Stimulated activated CD4-positive, alpha-beta T cell treated with anti-CD3 and anti-CD28 coated beads, Interleukin-1b, Interleukin-23, amount 100 ng/mL, for 48 hours (primary cell): Measurements from ENCODE around the gene APCDD1.
A peak's percentile ranks its signal among the peaks of the same experiment; 100 is the strongest.
"Not testable (repeated sequence)": the region's sequence is repeated elsewhere in the genome, so short reads cannot be mapped to it uniquely, and the experiment has no call there.

Experiments
- DNase-seq: peaks from one replicate; pipeline ENCODE4 v3.0.0-alpha.2; 2020

The APCDD1 gene

DNA sequence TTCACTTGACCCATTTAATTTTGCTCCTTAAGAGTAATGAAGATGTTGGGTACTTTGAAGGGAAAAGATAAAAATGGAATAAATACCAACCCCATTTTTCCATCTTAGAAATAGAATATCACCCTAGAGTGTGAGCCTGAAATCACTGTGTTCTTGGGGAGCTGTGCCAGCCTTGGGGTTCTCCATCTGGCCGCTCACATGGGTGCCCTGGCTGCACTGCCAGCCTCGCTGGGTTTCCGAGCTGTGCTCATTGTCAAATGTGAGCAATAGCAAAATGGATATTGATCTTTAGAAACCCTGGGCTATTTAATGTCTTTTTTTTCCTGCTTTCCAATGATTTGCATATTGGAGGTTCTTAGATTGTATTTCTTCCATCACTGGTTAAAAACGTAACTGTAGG is 9.3 kb downstream of the APCDD1 start:
- no peak for DNase-seq

DNA sequence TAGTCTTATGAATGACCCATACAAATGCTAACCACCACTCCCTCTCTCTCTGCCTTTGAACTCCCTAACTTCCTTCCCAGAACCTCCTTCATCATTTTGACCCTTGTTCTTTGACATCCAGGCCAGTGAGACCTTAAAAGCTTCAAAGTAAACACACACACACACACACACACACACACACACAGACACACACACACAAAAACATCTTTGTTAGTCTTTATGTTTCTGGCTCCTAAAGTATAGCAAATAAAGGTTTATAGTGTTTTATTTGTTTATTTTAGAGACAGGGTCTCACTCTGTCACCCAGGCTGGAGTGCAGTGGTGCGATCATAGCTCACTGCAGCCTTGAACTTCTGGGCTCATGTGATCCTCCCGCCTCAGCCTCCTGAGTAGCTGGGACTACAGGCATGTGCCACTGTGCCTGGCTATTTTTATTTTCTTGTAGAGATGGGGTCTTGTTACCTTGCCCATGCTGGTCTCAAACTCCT is 9.8 kb downstream of the APCDD1 start:
- DNase-seq, result not testable (repeated sequence)

DNA sequence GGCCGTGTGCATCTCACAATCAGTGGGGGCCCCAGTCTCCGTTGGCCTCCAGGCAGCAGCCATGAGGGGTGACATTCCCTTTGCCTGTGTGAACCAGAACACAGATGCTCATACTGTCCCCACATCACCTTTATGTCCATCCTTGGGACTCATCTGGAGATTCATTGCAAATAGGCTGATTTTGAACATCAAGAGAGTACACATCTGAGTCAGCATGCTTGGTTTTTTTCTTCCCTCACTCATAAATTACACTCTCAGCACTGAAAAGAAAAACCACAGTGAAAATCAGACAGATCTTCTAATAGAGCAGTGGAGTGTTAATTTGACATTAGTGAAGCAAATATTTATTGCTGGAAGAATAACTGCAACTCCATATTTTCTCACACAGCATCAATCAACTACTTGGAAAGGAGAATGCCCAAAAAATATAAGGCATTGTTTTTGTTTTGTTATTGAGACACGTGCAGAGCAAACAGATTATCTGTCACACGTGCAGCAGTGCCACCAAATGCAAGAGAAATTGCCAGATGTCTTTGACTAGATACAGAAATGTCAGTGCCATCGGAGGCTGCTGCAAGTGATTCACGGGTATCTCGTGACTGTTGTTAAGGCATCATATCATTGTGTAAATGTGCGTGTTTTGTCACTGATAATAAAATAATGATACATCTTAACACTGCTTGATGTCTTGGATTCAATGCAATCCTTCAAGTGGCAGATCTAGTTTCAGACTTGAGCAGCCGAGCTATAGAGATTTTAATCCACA is 10.9 kb downstream of the APCDD1 start:
- DNase-seq, result no peak

DNA sequence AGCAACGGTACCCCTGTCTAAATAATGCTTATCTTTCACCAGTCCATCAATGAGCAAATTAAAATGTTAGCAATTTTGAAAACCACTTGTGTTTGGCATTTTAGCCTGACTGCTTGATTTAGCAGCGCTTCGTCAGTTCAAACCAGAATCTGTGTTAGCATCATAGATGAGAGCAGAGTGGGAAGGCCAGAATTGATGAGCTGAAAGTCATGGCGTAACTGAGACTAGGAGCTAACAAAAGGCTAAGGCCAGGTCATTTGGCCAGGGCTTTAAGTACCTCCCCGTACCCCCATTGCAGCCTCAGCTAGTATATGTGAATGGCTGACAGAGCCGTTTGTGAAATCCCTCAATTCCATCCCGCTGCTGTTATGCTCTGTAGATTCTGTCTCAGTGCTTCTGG is 16.0 kb downstream of the APCDD1 start:
- no peak for DNase-seq

DNA sequence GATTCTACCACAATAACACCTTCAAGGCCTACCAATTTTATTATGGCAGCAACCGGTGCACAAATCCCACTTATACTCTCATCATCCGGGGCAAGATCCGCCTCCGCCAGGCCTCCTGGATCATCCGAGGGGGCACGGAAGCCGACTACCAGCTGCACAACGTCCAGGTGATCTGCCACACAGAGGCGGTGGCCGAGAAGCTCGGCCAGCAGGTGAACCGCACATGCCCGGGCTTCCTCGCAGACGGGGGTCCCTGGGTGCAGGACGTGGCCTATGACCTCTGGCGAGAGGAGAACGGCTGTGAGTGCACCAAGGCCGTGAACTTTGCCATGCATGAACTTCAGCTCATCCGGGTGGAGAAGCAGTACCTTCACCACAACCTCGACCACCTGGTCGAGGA is 17.1 kb downstream of the APCDD1 start:
- no peak for DNase-seq

DNA sequence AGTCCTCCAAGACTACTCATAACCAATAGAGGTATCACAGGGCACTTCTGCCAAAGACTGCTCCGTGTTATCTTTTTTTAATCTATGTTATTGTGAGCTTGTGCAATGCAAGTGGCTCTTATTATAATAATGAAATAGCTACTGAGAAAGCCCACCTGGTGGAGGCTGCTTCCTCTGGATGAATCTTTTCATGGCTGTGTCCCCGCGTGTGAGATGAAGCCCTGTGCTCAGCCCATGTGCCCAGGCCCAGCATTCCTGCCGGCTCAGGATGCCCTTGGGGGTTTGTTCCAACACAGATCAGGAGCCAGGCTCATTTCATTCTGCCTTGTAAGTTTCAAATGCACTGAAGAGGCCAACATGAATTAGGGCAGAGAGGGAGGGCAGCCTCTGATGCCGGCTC is 18.7 kb downstream of the APCDD1 start:
- no peak for DNase-seq

DNA sequence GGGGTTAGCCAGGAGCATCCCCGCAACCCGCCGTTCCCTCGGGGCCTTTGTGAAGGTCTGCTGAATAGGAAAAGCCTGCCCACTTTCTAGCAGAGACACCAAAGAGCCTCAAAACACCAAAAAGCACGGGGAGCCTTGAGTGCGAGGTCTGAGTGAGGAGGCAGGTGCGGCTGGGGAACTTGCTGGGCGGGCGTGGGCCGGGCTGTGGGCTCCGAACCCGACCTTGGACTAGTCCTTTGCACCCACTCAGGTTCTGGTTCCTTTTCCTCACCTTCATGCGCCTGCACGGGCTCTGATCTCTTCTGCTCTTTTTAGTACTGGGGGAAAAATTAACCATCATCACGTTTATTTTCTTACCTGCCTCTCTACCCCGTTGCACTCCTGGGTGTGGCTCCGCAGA is 19.9 kb downstream of the APCDD1 start:
- DNase-seq, result no peak

DNA sequence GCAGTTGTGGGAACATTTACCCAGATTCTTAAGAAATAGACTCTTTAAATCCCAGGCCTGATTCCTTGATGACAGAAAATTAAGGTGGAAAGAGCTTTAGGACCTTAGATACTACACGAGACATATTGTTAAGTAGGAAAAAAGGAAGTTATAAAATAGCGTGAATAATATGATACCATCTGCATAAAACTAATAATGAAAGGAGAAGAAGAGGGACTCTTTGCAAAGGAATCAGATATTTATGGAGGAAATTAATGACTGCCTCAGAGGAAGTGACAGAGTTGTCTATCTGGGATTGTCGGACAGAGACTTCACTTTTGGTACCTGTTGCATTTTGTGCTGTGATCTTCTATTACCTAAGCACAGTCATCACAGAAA is 20.8 kb downstream of the APCDD1 start:
- no peak for DNase-seq

DNA sequence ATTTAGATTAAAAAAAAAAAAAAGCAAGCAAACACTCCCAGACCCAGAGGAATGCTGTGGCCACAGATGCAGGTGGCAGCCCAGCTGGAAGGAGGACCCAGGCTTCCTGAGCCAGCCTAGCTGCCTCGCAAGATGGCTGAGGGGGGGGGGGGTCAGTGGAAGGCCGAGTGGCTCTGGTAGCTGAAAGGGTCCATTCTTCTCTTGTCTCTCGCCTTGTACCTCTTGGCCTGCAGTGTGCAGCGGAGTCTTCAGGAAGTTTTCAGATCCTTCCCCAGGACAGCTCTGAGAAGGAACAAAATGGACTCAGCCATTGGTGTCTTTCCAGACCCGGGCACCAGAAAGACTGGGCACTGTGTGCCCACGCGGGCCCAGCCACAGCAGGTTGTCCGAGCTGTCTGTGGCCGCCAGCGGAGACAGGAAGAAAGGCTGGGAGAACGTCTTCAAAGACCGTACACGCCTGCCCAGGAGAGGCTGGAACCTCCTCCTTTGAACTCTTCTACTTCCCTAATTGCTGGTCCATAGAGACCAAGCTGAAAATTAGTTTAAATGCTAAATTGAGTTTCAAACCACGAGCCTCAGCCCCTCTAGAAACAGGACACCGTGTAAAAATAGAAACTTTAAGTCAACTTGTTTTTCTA is 21.3 kb downstream of the APCDD1 start:
- DNase-seq, result no peak

DNA sequence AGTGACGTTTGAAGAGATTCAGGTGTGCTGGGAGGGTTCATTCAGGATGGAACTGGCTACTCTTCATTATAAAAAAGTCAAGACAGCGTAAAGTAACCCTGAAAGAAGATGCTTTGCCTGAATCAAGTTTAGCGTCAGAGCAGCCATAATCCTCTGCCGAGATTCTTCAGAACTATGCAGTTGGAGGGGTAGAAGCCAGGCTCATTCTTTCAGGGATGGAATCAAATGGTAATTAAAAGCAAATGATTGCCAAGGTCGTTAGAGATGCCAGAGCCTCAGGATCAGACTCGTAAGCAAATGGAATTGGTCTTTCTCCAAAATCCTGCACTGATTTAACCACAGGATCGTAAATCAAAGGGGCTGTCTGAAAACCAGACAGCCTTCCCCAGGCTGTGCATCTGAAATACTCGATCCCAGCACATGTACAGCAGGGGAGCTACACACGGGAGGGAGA is 21.9 kb downstream of the APCDD1 start:
- DNase-seq, result no peak

DNA sequence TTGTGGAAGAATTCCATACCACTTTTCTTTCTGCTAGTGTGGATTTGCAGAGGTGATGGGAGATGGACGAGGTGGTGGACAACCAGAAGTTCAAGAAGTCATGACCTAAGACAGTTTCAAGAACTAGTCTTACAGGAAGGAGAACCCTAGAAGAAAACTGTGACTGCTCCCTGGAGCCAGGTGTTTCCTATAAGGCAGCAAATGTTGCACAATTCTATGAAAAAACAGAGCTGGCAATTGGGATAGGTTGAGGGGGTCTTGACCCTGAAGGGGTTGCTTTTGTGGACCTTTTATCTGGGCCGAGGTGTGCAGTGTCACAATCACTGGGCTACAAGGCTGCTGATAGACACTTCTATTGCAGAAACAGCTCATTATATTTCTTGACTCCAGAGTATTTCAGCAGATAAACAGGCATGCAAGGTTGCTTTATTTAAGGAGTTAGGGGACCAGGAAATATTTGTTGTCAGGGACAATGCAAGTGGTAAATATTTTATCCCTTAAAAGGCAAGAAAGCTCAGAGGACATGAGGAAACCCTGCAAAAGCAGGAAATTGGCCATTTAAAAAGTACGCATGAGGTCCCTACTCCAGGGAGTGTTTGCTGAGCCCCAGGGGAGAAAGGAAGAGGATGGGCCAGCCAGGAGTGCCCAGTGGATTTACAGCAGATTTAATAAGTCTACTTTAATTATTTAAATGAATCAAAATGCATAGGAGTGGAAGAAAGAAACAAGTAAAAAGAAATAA is 22.9 kb downstream of the APCDD1 start:
- DNase-seq, result no peak

DNA sequence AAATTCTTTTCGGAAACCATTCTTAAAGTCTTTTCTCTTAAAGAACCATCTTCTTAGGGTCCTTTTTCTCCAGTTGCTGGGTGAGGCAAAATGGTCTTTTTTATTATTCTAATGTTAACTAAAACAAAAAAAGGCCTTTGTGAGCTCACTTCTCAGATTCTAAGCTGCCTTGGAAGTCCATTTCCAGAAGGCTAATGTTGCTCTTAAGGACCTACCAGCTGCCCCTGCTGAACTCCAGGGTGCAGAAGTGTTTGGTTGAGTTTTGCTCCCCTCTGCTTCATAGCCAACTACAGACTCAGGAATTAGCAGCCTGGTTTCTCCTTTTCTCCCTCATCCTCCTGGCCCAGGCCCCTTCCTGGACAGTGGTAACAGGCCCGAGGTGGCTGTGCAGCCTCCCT is 23.4 kb downstream of the APCDD1 start:
- no peak for DNase-seq

DNA sequence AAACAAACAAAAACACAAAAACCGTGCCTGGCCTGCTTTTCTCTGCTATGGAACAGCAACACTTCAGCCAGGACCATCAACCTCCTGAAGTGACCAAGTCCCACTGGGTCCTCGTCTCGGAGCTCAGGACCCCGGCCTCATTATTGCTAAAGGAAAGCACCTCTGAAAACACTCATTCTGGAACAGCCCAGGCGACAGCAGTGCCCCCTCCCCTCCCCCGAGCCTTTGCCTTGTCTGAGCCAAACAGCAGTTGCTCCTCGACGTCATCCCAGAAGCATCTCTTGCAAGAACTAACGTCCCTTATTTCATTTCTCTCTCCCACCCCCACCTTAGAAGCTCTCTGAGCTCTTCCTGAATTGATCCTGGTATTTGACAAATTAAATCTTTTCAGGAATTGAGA is 27.4 kb downstream of the APCDD1 start:
- DNase-seq, result no peak

DNA sequence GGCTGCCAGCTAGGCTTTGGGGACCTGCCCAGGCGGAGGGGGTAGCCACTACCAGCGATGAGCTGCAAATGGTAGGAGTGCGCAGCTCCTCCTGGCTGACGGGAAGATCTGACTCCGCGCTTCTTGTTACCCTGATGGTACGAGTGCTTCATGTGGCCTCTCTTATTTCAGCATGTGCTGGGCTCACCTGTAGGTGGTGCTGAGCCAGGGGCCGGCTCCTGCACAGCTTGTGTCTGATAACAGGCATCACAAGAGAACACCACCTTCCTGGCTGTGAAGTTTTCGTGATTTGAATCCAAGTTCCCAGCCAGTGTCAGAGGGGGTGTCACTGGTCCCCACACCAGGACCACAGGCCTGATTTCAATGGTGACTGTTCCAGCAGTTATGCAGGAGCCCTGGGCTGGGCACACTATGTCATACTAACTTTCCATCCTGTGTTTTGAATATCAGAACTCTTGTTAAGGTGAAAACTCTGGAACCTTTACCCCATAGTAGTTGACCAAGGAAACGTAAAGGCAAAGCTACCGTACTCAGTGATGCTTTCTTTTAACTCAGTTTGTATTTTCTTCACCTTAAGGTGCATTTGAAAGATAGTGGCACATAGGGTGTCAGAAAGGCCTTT is 28.0 kb downstream of the APCDD1 start:
- DNase-seq, result no peak

DNA sequence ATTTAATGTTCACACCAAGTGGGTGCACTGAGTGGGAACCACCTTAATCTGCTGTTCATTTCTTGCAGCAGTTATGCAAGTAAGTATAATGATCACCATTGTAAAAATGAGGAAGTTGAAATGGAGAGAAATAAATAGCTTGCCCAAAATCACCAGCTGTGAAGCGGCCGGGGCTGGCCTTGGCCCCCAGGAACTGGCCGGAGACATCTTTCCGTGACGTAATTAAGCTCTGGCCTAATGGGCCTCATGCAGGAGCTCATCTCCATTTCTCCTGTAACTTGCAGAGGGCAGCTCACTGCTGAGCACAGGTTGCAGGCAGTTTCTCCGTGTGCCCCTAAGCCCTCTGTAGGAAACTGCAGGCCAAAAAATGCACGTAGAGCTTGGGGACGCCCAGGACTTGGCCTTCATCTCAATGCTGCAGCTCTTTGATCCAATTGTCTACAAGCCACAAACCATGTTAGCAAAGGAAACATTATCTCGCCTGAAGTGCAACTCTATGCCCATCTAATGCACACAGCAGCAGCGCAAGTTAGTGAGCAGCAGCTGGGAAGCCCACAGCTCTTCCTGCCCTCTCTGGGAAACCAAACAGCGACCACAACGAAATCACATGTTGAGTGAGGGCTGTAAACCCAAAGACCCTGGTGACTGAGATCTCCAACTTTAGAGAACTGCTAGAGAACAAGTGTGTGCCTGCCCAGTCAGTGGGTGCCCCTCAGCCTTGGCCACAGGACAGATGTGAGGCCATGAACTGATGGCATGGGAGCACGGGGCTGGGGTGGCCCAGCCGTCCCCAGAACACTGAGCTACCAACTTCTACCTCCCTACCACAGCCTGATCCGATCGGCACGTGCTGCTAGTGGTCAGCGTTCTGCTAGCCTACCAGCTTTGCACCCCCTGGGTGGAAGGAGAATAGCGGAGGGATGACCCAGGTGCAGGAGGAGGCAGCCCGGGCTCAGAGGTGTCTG is 28.8 kb downstream of the APCDD1 start:
- DNase-seq, result no peak

DNA sequence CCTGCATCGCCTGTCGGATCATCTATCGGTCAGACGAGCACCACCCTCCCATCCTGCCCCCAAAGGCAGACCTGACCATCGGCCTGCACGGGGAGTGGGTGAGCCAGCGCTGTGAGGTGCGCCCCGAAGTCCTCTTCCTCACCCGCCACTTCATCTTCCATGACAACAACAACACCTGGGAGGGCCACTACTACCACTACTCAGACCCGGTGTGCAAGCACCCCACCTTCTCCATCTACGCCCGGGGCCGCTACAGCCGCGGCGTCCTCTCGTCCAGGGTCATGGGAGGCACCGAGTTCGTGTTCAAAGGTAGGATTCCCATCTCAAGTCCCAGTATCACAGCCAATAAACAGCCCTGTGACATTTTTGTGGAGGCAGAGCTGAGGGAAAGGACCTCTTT is 31.0 kb downstream of the APCDD1 start:
- DNase-seq, result no peak

DNA sequence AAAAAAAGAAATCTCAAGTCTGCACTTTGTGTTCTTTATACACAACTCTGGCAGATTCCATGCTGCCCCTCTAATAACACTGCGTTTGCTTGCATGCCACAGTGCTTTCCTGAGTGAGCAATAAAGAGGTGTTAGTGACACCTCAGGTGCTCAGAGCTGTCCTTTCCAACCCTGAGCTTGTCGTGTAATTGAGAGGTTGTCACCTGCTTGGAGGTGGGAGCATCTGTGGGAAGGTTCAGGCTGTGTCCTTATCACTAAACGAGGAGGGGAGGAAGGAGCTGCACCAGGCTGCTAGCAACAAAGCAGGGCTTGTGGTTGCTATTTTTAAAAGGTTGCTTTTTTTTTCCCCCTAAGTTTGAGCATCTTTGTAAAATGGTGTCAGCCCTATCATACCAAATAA is 31.9 kb downstream of the APCDD1 start:
- no peak for DNase-seq

DNA sequence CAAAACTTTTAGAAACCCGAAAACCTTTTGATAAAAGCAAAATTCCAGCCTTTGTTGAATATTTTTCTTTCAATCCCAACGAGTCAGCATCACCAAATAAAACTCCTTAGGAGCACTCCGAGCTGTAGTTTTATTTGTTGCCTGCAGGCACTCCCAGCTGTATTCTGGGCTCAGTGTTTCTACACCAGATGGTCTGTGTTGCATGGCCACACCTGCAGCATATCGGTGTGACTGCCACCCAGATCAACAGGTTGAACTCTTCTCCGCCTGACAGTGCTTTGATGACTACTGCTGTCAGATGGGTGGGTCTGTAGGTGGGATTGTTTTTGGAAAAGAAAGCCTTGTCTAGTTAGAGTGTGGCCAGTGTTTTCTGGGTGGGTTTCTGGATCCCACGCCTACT is 32.7 kb downstream of the APCDD1 start:
- no peak for DNase-seq

DNA sequence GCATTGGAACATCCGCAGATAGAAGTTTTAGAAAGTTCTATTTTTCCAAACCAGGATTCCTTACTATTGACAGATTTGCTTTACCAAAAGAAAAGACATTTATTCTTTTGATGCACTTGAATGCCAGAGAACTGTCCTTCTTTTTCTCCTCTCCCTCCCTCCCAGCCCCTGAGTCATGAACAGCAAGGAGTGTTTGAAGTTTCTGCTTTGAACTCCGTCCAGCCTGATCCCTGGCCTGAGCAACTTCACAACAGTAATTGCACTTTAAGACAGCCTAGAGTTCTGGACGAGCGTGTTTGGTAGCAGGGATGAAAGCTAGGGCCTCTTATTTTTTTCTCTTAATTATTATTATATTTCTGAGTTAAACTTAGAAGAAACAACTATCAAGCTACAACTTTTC is 33.6 kb downstream of the APCDD1 start:
- no peak for DNase-seq

DNA sequence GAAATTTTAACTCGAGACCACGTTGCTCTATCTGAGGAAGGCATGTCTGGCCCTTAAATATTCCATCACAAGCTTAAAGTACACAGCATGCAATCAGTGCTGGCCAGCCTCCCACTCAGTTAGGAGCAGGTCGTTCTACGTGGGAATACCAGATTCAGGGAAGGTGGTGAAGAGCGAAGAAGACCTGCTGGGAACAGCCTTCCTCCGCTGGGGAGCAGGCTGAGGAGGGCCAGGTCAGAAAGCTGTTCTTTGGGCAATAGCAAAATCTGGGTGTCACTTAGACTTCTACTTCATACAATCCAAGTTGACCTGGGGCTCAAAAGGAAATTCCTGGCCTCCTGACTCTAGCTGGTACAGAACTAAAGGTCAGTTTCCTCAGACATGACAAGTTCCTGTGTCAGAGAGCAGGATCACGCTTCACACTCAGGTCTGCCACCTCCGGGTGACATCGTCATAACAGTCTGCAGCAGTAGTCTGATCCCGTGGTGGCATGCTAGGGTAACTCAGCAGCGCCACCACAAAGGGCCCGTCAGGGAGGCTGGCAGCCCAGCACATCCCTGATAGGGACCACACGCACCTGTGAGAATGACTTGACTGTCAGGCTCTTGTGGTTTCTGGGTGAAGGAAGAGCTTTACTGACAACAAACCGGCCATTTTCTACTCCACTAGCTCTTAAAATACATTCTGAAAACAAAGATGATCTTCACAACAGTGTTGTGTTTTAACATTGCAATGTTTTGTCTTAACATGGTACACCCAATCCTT is 36.1 kb downstream of the APCDD1 start:
- peak; percentile 79 for DNase-seq

DNA sequence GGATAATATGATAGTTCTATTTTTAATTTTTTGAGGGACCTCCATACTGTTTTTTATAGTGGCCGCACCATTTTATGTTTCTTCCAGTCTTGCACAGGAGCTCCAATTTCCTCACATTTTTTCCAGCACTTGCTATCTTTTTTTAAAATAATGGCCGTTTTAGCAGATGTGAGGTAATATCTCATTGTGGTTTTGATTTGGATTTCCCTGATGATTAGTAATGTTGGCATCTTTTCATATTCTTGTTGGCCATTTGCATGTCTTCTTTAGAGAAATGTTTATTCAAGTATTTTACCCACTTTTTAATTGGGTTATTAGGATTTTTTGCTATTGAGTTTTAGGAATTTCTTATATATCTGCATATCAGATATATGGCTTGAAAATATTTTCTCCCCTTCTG is 41.5 kb downstream of the APCDD1 start:
- no peak for DNase-seq
